ENCODE measurements around the gene NAT16. TPM values are rescaled to one million over a fixed set of nuclear protein-coding genes. Genes with fewer than 3 reads are reported as not detected.
"Not testable (repeated sequence)": the region's sequence is repeated elsewhere in the genome, so short reads cannot be mapped to it uniquely, and the experiment has no call there.

NAT16 gene
- total RNA-seq, 4 donors from 2014 or later = not detected

GRCh38 chr7:101201695-101202602 is 21.9 kb upstream of the NAT16 start:
- Histone ChIP-seq H3K36me3 (no peaks in the 10 kb centered on the region), H3K4me3 (no peak overlapping the region), H3K27ac (no peak overlapping the region), H3K9me3 (no peaks in the 10 kb centered on the region), H3K27me3 (peaks cover 0 to 12% of the 10 kb centered on the region in 2 donors), H3K4me1 (peaks cover 0 to 4% of the 10 kb centered on the region in 2 donors)
- intact Hi-C loops (cut with DNase I; ENCODE audit: low total_unique reads) = no loop called here
- DNase-seq = no peak
- no peak for TF ChIP-seq CTCF (IDR thresholded peaks at IDR 0.05)
- TF ChIP-seq POLR2A (IDR thresholded peaks at IDR 0.05) = no peak

GRCh38 chr7:101200862-101201599 is 20.9 kb upstream of the NAT16 start, which contains the start of gene MOGAT3:
MOGAT3 (minus strand) TSS chr7:101201036; CDS start chr7:101200854, 182 bp downstream.
- TF ChIP-seq CTCF (IDR thresholded peaks at IDR 0.05) (no peak), POLR2A (IDR thresholded peaks at IDR 0.05) (no peak)
- peaks cover 0 to 12% of the 10 kb centered on the region in 2 donors for H3K27me3 ChIP-seq
- intact Hi-C loops (cut with DNase I; ENCODE audit: low total_unique reads) = no loop called here
- peaks cover 0 to 4% of the 10 kb centered on the region in 2 donors for H3K4me1 ChIP-seq
- H3K27ac ChIP-seq = no peak within 1 kb of the TSS
- no peaks in the 10 kb centered on the region for H3K36me3 ChIP-seq
- no peaks in the 10 kb centered on the region for H3K9me3 ChIP-seq
- no peak for DNase-seq
- H3K4me3 ChIP-seq = no peak within 1 kb of the TSS

GRCh38 chr7:101200504-101200861 is 20.4 kb upstream of the NAT16 start:
- H3K4me3 ChIP-seq = no peak overlapping the region
- peaks cover 0 to 12% of the 10 kb centered on the region in 2 donors for H3K27me3 ChIP-seq
- H3K27ac ChIP-seq = no peak overlapping the region
- intact Hi-C loops (cut with DNase I; ENCODE audit: low total_unique reads) = no loop called here
- TF ChIP-seq POLR2A (IDR thresholded peaks at IDR 0.05) (no peak), CTCF (IDR thresholded peaks at IDR 0.05) (no peak)
- H3K36me3 ChIP-seq = no peaks in the 10 kb centered on the region
- H3K9me3 ChIP-seq = no peaks in the 10 kb centered on the region
- peaks cover 0 to 4% of the 10 kb centered on the region in 2 donors for H3K4me1 ChIP-seq
- DNase-seq = no peak

- H3K27ac ChIP-seq; H3K36me3 ChIP-seq; H3K9me3 ChIP-seq; H3K4me1 ChIP-seq; H3K4me3 ChIP-seq; intact Hi-C loops (cut with DNase I; ENCODE audit: low total_unique reads); DNase-seq: not testable (repeated sequence)
- peaks cover 0 to 12% of the 10 kb centered on the region in 2 donors for H3K27me3 ChIP-seq
Measured at GRCh38 chr7:101199522-101199921, 19.4 kb upstream of the NAT16 start.

- intact Hi-C loops (cut with DNase I; ENCODE audit: low total_unique reads) = no loop called here
- no peaks in the 10 kb centered on the region for H3K36me3 ChIP-seq
- DNase-seq = no peak
- H3K4me1 ChIP-seq = peaks cover 0 to 4% of the 10 kb centered on the region in 2 donors
- H3K9me3 ChIP-seq = no peaks in the 10 kb centered on the region
- H3K27ac ChIP-seq = no peak overlapping the region
- H3K27me3 ChIP-seq = peaks cover 0 to 12% of the 10 kb centered on the region in 2 donors
- no peak for TF ChIP-seq POLR2A (IDR thresholded peaks at IDR 0.05)
- TF ChIP-seq CTCF (IDR thresholded peaks at IDR 0.05) = no peak
- no peak overlapping the region for H3K4me3 ChIP-seq
Measured at GRCh38 chr7:101198476-101198875, 18.4 kb upstream of the NAT16 start.

Data from uterus (tissue), 4 donors.